OCI-LY7 (cell line): ENCODE measurements around the gene RPS14. TPM values are rescaled to one million over a fixed set of nuclear protein-coding genes. Genes with fewer than 3 reads are reported as not detected.

Experiments used
- BruUV-seq: library from RNA; stranded (reverse); fragments of 400-500 nt; replicated peaks from 2 replicates; lab custom pipeline; 2021; lab: Mats Ljungman, UMichigan
- CTCF ChIA-PET: fragments of 300-600 bp; sonication (Branson Sonifier 250); formaldehyde crosslinking; loops from one replicate; lab custom pipeline; 2022; ENCODE audit warnings: antibody characterized with exemption; ENCODE audit not compliant: unreplicated experiment; lab: Charles Lee
- POLR2A ChIA-PET: fragments of 300-600 bp; sonication (Branson Sonifier 250); formaldehyde crosslinking; loops from one replicate; lab custom pipeline; 2022; ENCODE audit warnings: antibody characterized with exemption; lab: Charles Lee
- DNase-seq: peaks from one replicate; pipeline ENCODE4 v3.0.0-alpha.2; 2015; ENCODE audit warnings: low spot score
- H2AFZ ChIP-seq: fragments of 200-600 bp; sonication (generic), shearing (Covaris generic); 2 replicates; pipeline ENCODE4 v1.6.1; 2014; ENCODE audit warnings: mild to moderate bottlenecking, antibody characterized with exemption, low read length, moderate library complexity
- H3K27ac ChIP-seq: fragments of 200-600 bp; sonication (generic); 2 replicates; pipeline ENCODE4 v1.5.1; 2014; ENCODE audit warnings: mixed run types, low read depth, mild to moderate bottlenecking, moderate library complexity, low read length, inconsistent platforms; ENCODE audit not compliant: poor library complexity, severe bottlenecking
- H3K36me3 ChIP-seq: fragments of 200-600 bp; sonication (generic); 2 replicates; pipeline ENCODE4 v1.6.1; 2014; ENCODE audit warnings: mild to moderate bottlenecking, antibody characterized with exemption, low read length, moderate library complexity, mixed read lengths; ENCODE audit not compliant: insufficient read depth
- H3K4me1 ChIP-seq: fragments of 200-600 bp; sonication (generic); 2 replicates; pipeline ENCODE4 v1.5.1; 2014; ENCODE audit warnings: mild to moderate bottlenecking, low read length; ENCODE audit not compliant: insufficient read depth, poor library complexity, severe bottlenecking
- H3K4me2 ChIP-seq: fragments of 200-600 bp; sonication (generic); 2 replicates; pipeline ENCODE4 v1.6.1; 2014; ENCODE audit warnings: mild to moderate bottlenecking, low read length
- H3K4me3 ChIP-seq: fragments of 200-600 bp; sonication (generic); 2 replicates; pipeline ENCODE4 v1.5.1; 2014; ENCODE audit warnings: mild to moderate bottlenecking, low read depth, low read length; ENCODE audit not compliant: poor library complexity, severe bottlenecking
- H3K79me2 ChIP-seq: fragments of 200-600 bp; sonication (generic); 2 replicates; pipeline ENCODE4 v1.6.1; 2016; ENCODE audit warnings: low read depth, mild to moderate bottlenecking, low read length, moderate library complexity, mixed read lengths; ENCODE audit not compliant: insufficient read depth
- H3K9me2 ChIP-seq: fragments of 200-600 bp; sonication (generic); 2 replicates; pipeline ENCODE4 v1.6.1; 2016; ENCODE audit warnings: mild to moderate bottlenecking, low read length, mixed read lengths; ENCODE audit not compliant: insufficient read depth
- H3K9me3 ChIP-seq: fragments of 200-600 bp; sonication (generic); 2 replicates; pipeline ENCODE4 v1.6.1; 2014; ENCODE audit warnings: mild to moderate bottlenecking, mixed run types, low read length, mixed read lengths
- H4K20me1 ChIP-seq: fragments of 200-600 bp; sonication (generic); 2 replicates; pipeline ENCODE4 v1.6.1; 2014; ENCODE audit warnings: mild to moderate bottlenecking, antibody characterized with exemption, low read length, moderate library complexity, mixed read lengths; ENCODE audit not compliant: insufficient read depth
- CTCF ChIP-seq: fragments of 200-600 bp; sonication (generic); conservative IDR thresholded peaks from 2 replicates; pipeline ENCODE4 v1.5.1; 2014; ENCODE audit warnings: mild to moderate bottlenecking, antibody characterized with exemption, low read length, moderate library complexity, mixed read lengths
- EZH2phosphoT487 ChIP-seq: fragments of 200-600 bp; sonication (generic); IDR thresholded peaks from 2 replicates; pipeline ENCODE4 v1.6.1; 2018; ENCODE audit warnings: low read depth, borderline replicate concordance, mild to moderate bottlenecking, mixed run types, antibody characterized with exemption, low read length, moderate library complexity, mixed read lengths
- intact Hi-C: fragments of 100-400 bp; cut with micrococcal nuclease; formaldehyde crosslinking; loops from one replicate; pipeline ENCODE4 v1.10.0; 2022; ENCODE audit not compliant: unreplicated experiment
- total RNA-seq, 2 experiments: library from RNA; depleted of rRNA in 1 of 2; stranded (reverse); fragments of >200 nt in 1 of 2; shearing (Covaris generic) in 1 of 2; gene quantifications; 2 replicates each; pipeline ENCODE4 v1.2.3, GENCODE V29; 2014 to 2022

RPS14 gene
- total RNA-seq, 2 experiments from 2014 or later, result 2,281 to 2,304 TPM

DNA sequence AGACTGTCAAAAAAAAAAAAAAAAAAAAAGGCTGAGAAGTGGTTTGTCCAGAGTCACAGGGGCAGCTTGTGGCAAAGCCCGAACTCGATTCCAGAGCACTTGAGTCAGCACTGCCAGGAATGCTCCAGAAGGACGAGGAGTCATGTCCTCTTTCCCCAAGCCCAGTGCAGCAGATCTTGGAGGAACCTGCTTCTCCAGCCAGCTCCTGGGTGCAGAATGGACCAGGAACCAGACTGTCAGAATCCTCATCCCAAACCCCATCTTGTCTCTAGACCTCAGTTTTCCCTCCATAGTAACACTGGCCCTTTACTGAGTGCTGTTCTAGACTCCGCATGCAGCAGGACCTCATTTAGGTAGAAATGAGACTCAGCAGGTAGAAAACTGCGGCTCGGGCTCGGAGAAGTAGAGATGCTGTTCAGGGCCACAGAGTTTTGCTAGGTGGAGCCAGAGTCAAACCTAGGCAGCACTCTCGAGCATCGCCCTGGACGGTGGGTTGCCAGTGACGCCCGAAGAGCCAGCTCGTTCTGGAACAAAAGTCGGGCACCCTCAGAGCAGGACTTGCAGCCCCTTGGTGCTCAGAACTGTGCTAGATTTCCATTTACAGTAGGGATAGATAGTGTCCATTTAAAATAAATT, 52.3 kb downstream of the RPS14 start:
- BruUV-seq, result no TSS peak
- H3K9me2 ChIP-seq, result no peaks in the 10 kb centered on the region
- H2AFZ ChIP-seq, result no peak overlapping the region
- H3K4me2 ChIP-seq, result no peak overlapping the region
- H4K20me1 ChIP-seq, result no peaks in the 10 kb centered on the region
- H3K27ac ChIP-seq, result no peak overlapping the region
- peaks cover 26% of the 10 kb centered on the region for H3K4me1 ChIP-seq
- no peaks in the 10 kb centered on the region for H3K79me2 ChIP-seq
- DNase-seq, result no peak
- no peaks in the 10 kb centered on the region for H3K9me3 ChIP-seq
- ChIA-PET POLR2A (interaction anchor here (0.7 to 4.8 kb wide), 4 partner anchors 13 to 39 kb away, joined by 3 to 33 read pairs (median 4); no protein-coding TSS in a partner anchor), CTCF (interaction anchor here (0.5 to 3.4 kb wide), 4 partner anchors 14 to 55 kb away, joined by 4 to 20 read pairs (median 6); no protein-coding TSS in a partner anchor)
- H3K4me3 ChIP-seq, result no peak overlapping the region
- intact Hi-C loops, result no loop called here
- TF ChIP-seq CTCF (no peak; the same call in 1 of the 2 replicates), EZH2phosphoT487 (no peak)
- peaks cover 98% of the 10 kb centered on the region for H3K36me3 ChIP-seq

DNA sequence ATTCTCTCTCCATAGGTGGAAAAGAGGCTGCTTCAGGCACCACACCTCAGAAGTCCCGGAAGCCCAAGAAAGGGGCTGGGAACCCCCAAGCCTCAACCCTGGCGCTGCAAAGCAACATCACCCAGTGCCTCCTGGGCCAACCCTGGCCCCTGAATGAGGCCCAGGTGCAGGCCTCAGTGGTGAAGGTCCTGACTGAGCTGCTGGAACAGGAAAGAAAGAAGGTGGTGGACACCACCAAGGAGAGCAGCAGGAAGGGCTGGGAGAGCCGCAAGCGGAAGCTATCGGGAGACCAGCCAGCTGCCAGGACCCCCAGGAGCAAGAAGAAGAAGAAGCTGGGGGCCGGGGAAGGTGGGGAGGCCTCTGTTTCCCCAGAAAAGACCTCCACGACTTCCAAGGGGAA, 53.3 kb downstream of the RPS14 start:
- no peak overlapping the region for H3K4me2 ChIP-seq
- DNase-seq, result no peak
- ChIA-PET POLR2A (interaction anchor here (0.6 to 0.9 kb wide), 2 partner anchors 18 to 304 kb away, joined by 3 to 5 read pairs; no protein-coding TSS in a partner anchor), CTCF (interaction anchor here (0.5 to 0.6 kb wide), 2 partner anchors 23 to 71 kb away, joined by 3 to 4 read pairs; no protein-coding TSS in a partner anchor)
- no peak overlapping the region for H3K4me3 ChIP-seq
- H3K79me2 ChIP-seq, result no peaks in the 10 kb centered on the region
- no peaks in the 10 kb centered on the region for H4K20me1 ChIP-seq
- H3K36me3 ChIP-seq, result peaks cover 98% of the 10 kb centered on the region
- BruUV-seq, result no TSS peak
- H3K9me3 ChIP-seq, result no peaks in the 10 kb centered on the region
- no peaks in the 10 kb centered on the region for H3K9me2 ChIP-seq
- no peak overlapping the region for H3K27ac ChIP-seq
- H3K4me1 ChIP-seq, result peaks cover 20% of the 10 kb centered on the region
- H2AFZ ChIP-seq, result no peak overlapping the region
- no peak for TF ChIP-seq CTCF
- no peak for TF ChIP-seq EZH2phosphoT487
- intact Hi-C loops, result no loop called here

- BruUV-seq, result no TSS peak
These were observed 53.9 kb downstream of the RPS14 start for GRCh38 chr5:150395688-150395975.

More at GRCh38 chr5:150395688-150395975, 53.9 kb downstream of the RPS14 start:
- H3K4me3 ChIP-seq, result no peak overlapping the region
- no peaks in the 10 kb centered on the region for H3K79me2 ChIP-seq
- ChIA-PET CTCF (no interaction called here), POLR2A (interaction anchor here (0.7 kb wide), 1 partner anchor 24 kb away, joined by 3 read pairs; no protein-coding TSS in a partner anchor)
- H3K36me3 ChIP-seq, result peaks cover 98% of the 10 kb centered on the region
- peaks cover 16% of the 10 kb centered on the region for H3K4me1 ChIP-seq
- intact Hi-C loops, result no loop called here
- no peaks in the 10 kb centered on the region for H3K9me3 ChIP-seq
- no peaks in the 10 kb centered on the region for H4K20me1 ChIP-seq
- no peaks in the 10 kb centered on the region for H3K9me2 ChIP-seq
- H2AFZ ChIP-seq, result no peak overlapping the region
- DNase-seq, result no peak
- no peak overlapping the region for H3K4me2 ChIP-seq
- TF ChIP-seq CTCF (no peak), EZH2phosphoT487 (no peak)
- no peak overlapping the region for H3K27ac ChIP-seq
